Measurements from ENCODE around the gene TRIM46.
"Not testable (repeated sequence)": the region's sequence is repeated elsewhere in the genome, so short reads cannot be mapped to it uniquely, and the experiment has no call there.

Gene TRIM46

GRCh38 chr1:155232001-155232978 lies 58.6 kb downstream of the TRIM46 start:
- not testable (repeated sequence) for DNase-seq (ENCODE audit: low spot score)

- not testable (repeated sequence) for DNase-seq (ENCODE audit: low spot score)
These were observed 59.9 kb downstream of the TRIM46 start for GRCh38 chr1:155233502-155233901.
